ENCODE data around the gene DCT.

- TF ChIP-seq EZH2phosphoT487 (IDR thresholded peaks at IDR 0.05; ENCODE audit: insufficient read depth, low read depth) (no peak), EZH2 (IDR thresholded peaks at IDR 0.05; ENCODE audit: insufficient read depth, poor library complexity, severe bottlenecking) (no peak)
These were observed 37.0 kb upstream of the DCT start for GRCh38 chr13:94516456-94516855.

Data from GM23248 (cell line).